Measurements from ENCODE around the gene HMX1.

The HMX1 gene

DNA sequence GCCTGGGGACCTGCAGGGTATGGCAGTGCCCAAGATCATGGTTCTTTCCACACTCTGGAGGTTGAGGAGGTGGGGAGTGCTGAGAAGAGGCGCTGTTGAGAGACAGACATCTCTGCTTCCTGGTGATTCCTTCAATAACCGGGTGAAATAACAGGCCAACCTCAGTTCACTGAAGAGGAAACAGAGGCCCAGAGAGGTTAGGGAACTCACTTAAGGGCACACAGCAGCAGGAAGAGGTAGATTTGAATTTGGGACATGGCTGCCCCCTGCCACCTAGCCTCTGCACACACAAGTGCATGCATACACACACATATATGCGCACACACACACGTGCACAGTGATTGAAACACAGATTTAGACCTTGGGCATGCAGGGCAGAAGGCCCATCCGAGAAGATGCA lies 24.9 kb upstream of the HMX1 start:
- Histone ChIP-seq H3K27ac (replicated peaks) (no peak overlapping the region), H3K27me3 (ENCODE audit: insufficient read depth, poor library complexity, severe bottlenecking) (peaks cover 27% of the 10 kb centered on the region), H3K4me3 (replicated peaks; ENCODE audit: insufficient read depth, low read length) (no peak overlapping the region)
- DNase-seq (ENCODE audit: low read depth in 1 of 2, low spot score in 1 of 2): no peak
- no peak for TF ChIP-seq POLR2AphosphoS5 (IDR thresholded peaks at IDR 0.05; ENCODE audit: low read depth)
- TF ChIP-seq GABPA (IDR thresholded peaks at IDR 0.05; ENCODE audit: low read depth): no peak
- TF ChIP-seq, protein P1, sequence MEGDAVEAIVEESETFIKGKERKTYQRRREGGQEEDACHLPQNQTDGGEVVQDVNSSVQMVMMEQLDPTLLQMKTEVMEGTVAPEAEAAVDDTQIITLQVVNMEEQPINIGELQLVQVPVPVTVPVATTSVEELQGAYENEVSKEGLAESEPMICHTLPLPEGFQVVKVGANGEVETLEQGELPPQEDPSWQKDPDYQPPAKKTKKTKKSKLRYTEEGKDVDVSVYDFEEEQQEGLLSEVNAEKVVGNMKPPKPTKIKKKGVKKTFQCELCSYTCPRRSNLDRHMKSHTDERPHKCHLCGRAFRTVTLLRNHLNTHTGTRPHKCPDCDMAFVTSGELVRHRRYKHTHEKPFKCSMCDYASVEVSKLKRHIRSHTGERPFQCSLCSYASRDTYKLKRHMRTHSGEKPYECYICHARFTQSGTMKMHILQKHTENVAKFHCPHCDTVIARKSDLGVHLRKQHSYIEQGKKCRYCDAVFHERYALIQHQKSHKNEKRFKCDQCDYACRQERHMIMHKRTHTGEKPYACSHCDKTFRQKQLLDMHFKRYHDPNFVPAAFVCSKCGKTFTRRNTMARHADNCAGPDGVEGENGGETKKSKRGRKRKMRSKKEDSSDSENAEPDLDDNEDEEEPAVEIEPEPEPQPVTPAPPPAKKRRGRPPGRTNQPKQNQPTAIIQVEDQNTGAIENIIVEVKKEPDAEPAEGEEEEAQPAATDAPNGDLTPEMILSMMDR (IDR thresholded peaks at IDR 0.05; ENCODE audit: insufficient read depth, low read length): no peak

DNA sequence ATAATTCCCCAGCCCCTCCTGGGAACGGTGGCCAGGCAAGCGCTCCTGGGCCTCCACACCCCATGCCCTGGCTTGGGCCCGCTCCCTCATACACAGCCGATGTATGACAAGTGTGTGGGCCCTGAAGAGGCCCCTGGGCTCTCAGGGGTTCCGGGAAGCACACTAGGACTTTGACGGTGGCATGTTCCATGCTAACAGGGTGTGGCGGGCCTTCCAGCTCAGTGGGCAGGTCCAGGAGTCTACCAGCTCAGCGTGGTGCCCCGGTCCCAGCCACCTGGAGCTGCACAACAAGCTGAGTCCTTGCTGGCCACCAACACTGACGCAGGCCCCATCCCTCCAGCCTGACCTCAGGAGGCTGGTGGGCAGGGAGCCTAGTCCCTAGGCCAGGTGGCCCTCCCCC lies 24.4 kb upstream of the HMX1 start:
- no peak overlapping the region for H3K4me3 ChIP-seq (replicated peaks; ENCODE audit: insufficient read depth, low read length)
- no peak overlapping the region for H3K27ac ChIP-seq (replicated peaks)
- no peak for DNase-seq (ENCODE audit: low read depth in 1 of 2, low spot score in 1 of 2)
- peaks cover 31% of the 10 kb centered on the region for H3K27me3 ChIP-seq (ENCODE audit: insufficient read depth, poor library complexity, severe bottlenecking)
- TF ChIP-seq POLR2AphosphoS5 (IDR thresholded peaks at IDR 0.05; ENCODE audit: low read depth) (no peak), SPI1 (IDR thresholded peaks at IDR 0.05; ENCODE audit: borderline replicate concordance, low read depth) (no peak), GABPA (IDR thresholded peaks at IDR 0.05; ENCODE audit: low read depth) (no peak)
- TF ChIP-seq, protein P2, sequence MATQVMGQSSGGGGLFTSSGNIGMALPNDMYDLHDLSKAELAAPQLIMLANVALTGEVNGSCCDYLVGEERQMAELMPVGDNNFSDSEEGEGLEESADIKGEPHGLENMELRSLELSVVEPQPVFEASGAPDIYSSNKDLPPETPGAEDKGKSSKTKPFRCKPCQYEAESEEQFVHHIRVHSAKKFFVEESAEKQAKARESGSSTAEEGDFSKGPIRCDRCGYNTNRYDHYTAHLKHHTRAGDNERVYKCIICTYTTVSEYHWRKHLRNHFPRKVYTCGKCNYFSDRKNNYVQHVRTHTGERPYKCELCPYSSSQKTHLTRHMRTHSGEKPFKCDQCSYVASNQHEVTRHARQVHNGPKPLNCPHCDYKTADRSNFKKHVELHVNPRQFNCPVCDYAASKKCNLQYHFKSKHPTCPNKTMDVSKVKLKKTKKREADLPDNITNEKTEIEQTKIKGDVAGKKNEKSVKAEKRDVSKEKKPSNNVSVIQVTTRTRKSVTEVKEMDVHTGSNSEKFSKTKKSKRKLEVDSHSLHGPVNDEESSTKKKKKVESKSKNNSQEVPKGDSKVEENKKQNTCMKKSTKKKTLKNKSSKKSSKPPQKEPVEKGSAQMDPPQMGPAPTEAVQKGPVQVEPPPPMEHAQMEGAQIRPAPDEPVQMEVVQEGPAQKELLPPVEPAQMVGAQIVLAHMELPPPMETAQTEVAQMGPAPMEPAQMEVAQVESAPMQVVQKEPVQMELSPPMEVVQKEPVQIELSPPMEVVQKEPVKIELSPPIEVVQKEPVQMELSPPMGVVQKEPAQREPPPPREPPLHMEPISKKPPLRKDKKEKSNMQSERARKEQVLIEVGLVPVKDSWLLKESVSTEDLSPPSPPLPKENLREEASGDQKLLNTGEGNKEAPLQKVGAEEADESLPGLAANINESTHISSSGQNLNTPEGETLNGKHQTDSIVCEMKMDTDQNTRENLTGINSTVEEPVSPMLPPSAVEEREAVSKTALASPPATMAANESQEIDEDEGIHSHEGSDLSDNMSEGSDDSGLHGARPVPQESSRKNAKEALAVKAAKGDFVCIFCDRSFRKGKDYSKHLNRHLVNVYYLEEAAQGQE (IDR thresholded peaks at IDR 0.05; ENCODE audit: insufficient replicate concordance, low read depth): no peak
- TF ChIP-seq, protein P1 (IDR thresholded peaks at IDR 0.05; ENCODE audit: insufficient read depth, low read length): no peak

DNA sequence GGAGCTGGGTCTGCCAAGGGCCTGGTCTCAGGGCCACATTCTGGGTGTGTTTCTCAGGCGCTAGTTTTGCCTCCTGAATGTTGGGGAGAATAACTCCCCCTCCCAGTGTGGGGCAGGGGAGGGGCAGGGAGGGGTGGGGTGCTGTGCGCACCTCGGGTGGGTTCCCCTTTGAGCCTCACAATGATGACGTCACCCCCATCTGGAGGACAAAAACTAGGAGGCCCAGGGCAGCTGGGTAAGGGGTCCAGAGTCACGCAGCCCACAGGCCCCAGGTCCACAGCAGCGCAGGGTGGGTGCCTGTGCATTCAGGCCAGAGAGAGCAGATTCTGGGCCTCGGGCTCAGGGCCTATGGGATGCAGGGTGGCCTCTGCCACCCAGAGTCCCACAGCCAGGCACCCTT lies 23.7 kb upstream of the HMX1 start:
- peaks cover 34% of the 10 kb centered on the region for H3K27me3 ChIP-seq (ENCODE audit: insufficient read depth, poor library complexity, severe bottlenecking)
- no peak for TF ChIP-seq POLR2AphosphoS5 (IDR thresholded peaks at IDR 0.05; ENCODE audit: low read depth)
- no peak for TF ChIP-seq GABPA (IDR thresholded peaks at IDR 0.05; ENCODE audit: low read depth)
- TF ChIP-seq SPI1 (IDR thresholded peaks at IDR 0.05; ENCODE audit: borderline replicate concordance, low read depth): no peak
- TF ChIP-seq, protein P1 (IDR thresholded peaks at IDR 0.05; ENCODE audit: insufficient read depth, low read length): no peak
- TF ChIP-seq, protein P2 (IDR thresholded peaks at IDR 0.05; ENCODE audit: insufficient replicate concordance, low read depth): no peak
- DNase-seq (ENCODE audit: low read depth in 1 of 2, low spot score in 1 of 2): no peak
- no peak overlapping the region for H3K4me3 ChIP-seq (replicated peaks; ENCODE audit: insufficient read depth, low read length)
- H3K27ac ChIP-seq (replicated peaks): no peak overlapping the region

DNA sequence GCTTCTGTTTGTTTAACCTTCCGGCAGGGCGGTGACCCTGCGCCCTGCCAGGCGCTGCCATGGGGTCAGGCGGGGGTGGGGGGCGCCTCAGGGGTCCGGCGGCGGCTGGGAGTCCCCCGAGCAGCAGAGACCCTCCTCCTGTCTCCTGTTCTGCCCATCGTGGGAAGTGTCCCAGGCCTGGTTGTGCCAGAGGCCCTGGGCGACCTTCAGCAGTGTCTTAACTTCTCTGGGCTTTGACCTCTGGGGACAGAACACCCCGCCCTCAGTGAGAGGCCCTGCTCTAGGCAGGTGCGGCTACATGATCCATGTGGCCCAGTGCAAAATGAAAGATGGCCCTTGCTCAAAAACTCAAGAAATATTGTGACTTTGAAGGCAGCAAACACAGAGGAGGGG lies 22.8 kb upstream of the HMX1 start:
- TF ChIP-seq GABPA (IDR thresholded peaks at IDR 0.05; ENCODE audit: low read depth) (no peak), SPI1 (IDR thresholded peaks at IDR 0.05; ENCODE audit: borderline replicate concordance, low read depth) (no peak), POLR2AphosphoS5 (IDR thresholded peaks at IDR 0.05; ENCODE audit: low read depth) (no peak)
- TF ChIP-seq, protein P1 (IDR thresholded peaks at IDR 0.05; ENCODE audit: insufficient read depth, low read length): no peak
- TF ChIP-seq, protein P2 (IDR thresholded peaks at IDR 0.05; ENCODE audit: insufficient replicate concordance, low read depth): no peak
- DNase-seq (ENCODE audit: low read depth in 1 of 2, low spot score in 1 of 2): no peak
- Histone ChIP-seq H3K27ac (replicated peaks) (no peak overlapping the region), H3K4me3 (replicated peaks; ENCODE audit: insufficient read depth, low read length) (no peak overlapping the region), H3K27me3 (ENCODE audit: insufficient read depth, poor library complexity, severe bottlenecking) (peaks cover 34% of the 10 kb centered on the region)
